Naive thymus-derived CD8-positive, alpha-beta T cell (primary cell): ENCODE measurements around the gene FAF2. TPM values are rescaled to one million over a fixed set of nuclear protein-coding genes. Genes with fewer than 3 reads are reported as not detected.

ENCODE experiments used
- ATAC-seq, 2 donors: fragments of 150-1000 bp; cut with Tn5 transposase in 1 of 2; sonication (Bioruptor Pico), chemical (Tn5 transposase) in 1 of 2; 1 replicate in 1 of 2; 2 replicates in 1 of 2; pipeline ENCODE4 v1.10.0; 2021; ENCODE audit warnings: mild to moderate bottlenecking in 2 of 2, moderate library complexity in 2 of 2
- POLR2A ChIA-PET: fragments of 350-600 bp; sonication (Branson Sonifier 250); formaldehyde crosslinking; loops from one replicate; lab custom pipeline; 2021; ENCODE audit warnings: antibody characterized with exemption; lab: Charles Lee
- DNase-seq, 10 donors: peaks; one replicate each; pipeline versions ENCODE4 v3.0.0 to v3.0.0-alpha.2; 2020 to 2022
- H3K27ac Mint-ChIP-seq, 10 donors: one replicate each; pipeline ENCODE4 v1.8.0; 2020 to 2022; ENCODE audit warnings: mild to moderate bottlenecking in 10 of 10, mixed read lengths in 10 of 10, moderate library complexity in 4 of 10, inconsistent platforms in 1 of 10
- H3K27me3 Mint-ChIP-seq, 5 donors: one replicate each; pipeline ENCODE4 v1.8.0; 2021 to 2022; ENCODE audit warnings: mixed read lengths in 5 of 5
- H3K36me3 Mint-ChIP-seq, 3 donors: one replicate each; pipeline ENCODE4 v1.8.0; 2020 to 2022; ENCODE audit warnings: mixed read lengths in 3 of 3, mild to moderate bottlenecking in 2 of 3, inconsistent platforms in 1 of 3
- H3K4me1 Mint-ChIP-seq, 4 donors: one replicate each; pipeline ENCODE4 v1.8.0; 2021 to 2022; ENCODE audit warnings: mixed read lengths in 4 of 4
- H3K4me3 Mint-ChIP-seq, 10 donors: one replicate each; pipeline ENCODE4 v1.8.0; 2020 to 2022; ENCODE audit warnings: mild to moderate bottlenecking in 10 of 10, mixed read lengths in 10 of 10, moderate library complexity in 6 of 10, inconsistent platforms in 1 of 10
- H3K9me3 Mint-ChIP-seq, 9 donors: one replicate each; pipeline ENCODE4 v1.8.0; 2020 to 2022; ENCODE audit warnings: mixed read lengths in 9 of 9, mild to moderate bottlenecking in 3 of 9, inconsistent platforms in 1 of 9, moderate library complexity in 1 of 9
- polyA plus RNA-seq, 3 donors: library from polyadenylated mRNA; unstranded; fragments of 300-500 nt; fragmentation: Illumina TruSeq; gene quantifications; one replicate each; pipeline ENCODE4 v1.2.3, GENCODE V29; 2021
- total RNA-seq, 8 experiments: library from RNA in 2 of 8; stranded (reverse) in 2 of 8; gene quantifications; one replicate each; pipeline ENCODE4 v1.2.3 and lab custom pipeline; 2021 to 2026

The FAF2 gene
- total and polyA plus RNA-seq, 5 experiments from 2014 or later = 9.5 to 37.8 (median 12.0) TPM

DNA sequence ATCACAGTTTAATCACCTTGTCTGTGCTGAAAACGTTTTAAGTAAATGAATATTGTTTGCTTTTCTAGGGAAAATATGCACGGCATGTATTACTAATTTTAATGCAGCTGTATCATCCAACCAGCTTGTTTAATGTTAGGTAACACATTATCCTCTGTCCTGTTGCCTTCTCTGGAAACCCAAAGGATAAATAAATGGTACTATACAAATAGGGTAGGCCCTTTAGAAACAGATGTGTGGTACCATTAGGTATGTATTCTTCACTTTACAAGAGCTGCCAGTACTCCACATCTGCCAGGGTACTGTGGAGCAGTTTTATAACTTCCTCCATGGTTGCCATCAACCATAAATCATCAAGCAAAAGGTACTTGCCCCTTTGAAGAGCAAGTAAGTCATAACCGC is 42.9 kb downstream of the FAF2 start:
- DNase-seq (no peak), ATAC-seq (no peak)
- H3K4me1 Mint-ChIP-seq = peaks cover 20 to 31% (median 24%) of the 10 kb centered on the region in 4 donors
- H3K27me3 Mint-ChIP-seq = no peaks in the 10 kb centered on the region
- H3K27ac Mint-ChIP-seq = no peak overlapping the region
- POLR2A ChIA-PET = no interaction called here
- H3K36me3 Mint-ChIP-seq = peaks cover 13 to 93% (median 27%) of the 10 kb centered on the region in 3 donors
- H3K9me3 Mint-ChIP-seq = no peaks in the 10 kb centered on the region
- no peak overlapping the region for H3K4me3 Mint-ChIP-seq

DNA sequence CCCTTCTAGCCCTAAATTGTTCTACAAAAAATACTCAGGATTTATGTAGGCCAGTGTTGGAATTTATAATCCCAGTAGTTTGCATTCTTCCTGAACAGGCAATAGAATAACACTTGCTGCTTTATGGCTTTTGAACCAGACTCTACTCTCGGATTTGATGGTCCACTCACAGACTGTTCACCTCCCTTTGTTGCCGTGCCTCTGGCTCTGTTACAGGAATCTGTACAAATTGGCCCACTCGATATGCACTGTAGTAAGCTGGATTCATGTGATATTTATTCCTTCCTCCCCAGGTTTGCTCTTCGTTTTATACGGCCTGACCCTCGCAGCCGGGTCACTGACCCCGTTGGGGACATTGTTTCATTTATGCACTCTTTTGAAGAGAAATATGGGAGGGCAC is 43.7 kb downstream of the FAF2 start:
- peak overlapping the region in 1 of 10 donors; percentile 71 for H3K27ac Mint-ChIP-seq
- H3K4me1 Mint-ChIP-seq = peaks cover 13 to 24% (median 17%) of the 10 kb centered on the region in 4 donors
- no peak overlapping the region for H3K4me3 Mint-ChIP-seq
- no peaks in the 10 kb centered on the region for H3K9me3 Mint-ChIP-seq
- peaks cover 13 to 93% (median 26%) of the 10 kb centered on the region in 3 donors for H3K36me3 Mint-ChIP-seq
- no peak for DNase-seq
- H3K27me3 Mint-ChIP-seq = no peaks in the 10 kb centered on the region
- no peak for ATAC-seq
- POLR2A ChIA-PET = interaction anchor here (0.9 to 1.6 kb wide), 2 partner anchors 44 to 46 kb away, joined by 4 read pairs; partner anchors contain the start of gene RNF44

DNA sequence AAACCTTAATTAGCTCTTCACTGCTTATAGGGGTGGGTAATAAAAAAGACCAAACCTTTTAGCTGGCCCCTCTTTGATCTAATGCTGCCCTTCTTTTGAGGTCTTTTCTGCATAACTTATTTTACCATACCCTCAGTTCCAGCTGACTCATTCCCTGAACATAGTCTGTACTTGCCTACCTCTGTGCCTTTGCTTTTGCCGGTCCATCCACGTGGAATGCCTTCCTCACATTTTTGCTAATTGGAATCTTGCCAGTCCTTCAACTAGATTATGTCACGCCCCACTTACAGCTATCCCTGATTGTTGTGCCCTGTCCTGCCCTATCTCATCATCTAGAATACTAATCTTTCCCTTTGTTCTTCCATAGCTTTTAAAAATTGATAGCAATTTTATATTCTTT is 44.2 kb downstream of the FAF2 start:
- POLR2A ChIA-PET = interaction anchor here (0.9 to 1.6 kb wide), 3 partner anchors 37 to 45 kb away, joined by 3 to 4 read pairs (median 4); partner anchors contain the start of gene RNF44
- Mint-ChIP-seq H3K27ac (peak overlapping the region in 5 of 10 donors; percentile 2 to 74 (median 49)), H3K36me3 (peaks cover 13 to 93% (median 28%) of the 10 kb centered on the region in 3 donors), H3K4me3 (no peak overlapping the region), H3K9me3 (no peaks in the 10 kb centered on the region), H3K4me1 (peaks cover 12 to 23% (median 15%) of the 10 kb centered on the region in 4 donors), H3K27me3 (no peaks in the 10 kb centered on the region)
- ATAC-seq = no peak
- DNase-seq = no peak

DNA sequence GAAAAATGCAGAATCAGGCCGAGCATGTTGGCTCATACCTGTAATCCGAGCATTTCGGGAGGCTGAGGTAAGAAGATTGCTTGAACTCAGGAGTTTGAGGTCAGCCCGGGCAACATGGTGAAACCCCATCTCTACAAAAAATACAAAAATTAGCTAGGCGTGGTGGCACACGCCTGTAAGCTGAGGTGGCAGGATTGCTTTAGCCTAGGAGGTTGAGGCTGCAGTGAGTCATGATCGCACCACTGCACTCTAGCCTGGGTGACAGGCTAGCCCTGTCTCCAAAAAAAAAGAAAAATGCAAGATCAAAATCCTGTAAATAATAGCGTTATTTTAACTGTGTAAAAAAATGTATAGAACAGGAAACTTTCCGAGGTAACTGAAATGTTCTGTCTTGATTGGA is 49.7 kb downstream of the FAF2 start:
- Mint-ChIP-seq H3K9me3 (no peaks in the 10 kb centered on the region), H3K27ac (peak overlapping the region in 2 of 10 donors; percentile 9 to 67), H3K4me3 (no peak overlapping the region), H3K36me3 (peaks cover 6 to 96% (median 29%) of the 10 kb centered on the region in 3 donors), H3K27me3 (no peaks in the 10 kb centered on the region), H3K4me1 (peaks cover 0 to 2% (median 0%) of the 10 kb centered on the region in 4 donors)
- POLR2A ChIA-PET = no interaction called here
- no peak for DNase-seq
- ATAC-seq = no peak

DNA sequence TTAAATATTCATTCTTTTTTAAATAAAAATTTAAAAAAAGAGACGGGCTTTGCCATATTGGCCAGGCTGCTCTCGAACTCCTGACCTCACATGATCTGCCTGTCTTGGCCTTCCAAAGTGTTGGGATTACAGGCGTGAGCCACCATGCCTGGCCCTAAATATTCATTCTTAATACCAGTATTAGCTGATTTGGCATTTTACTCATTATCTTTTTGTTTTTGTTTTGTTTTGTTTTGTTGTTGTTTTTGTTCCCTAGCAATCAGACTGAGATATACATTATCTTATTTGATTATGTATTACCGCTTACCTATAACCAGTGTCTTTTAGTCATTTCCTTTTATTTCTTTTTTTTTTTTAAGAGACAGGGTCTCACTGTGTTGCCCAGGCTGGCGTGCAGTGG is 51.1 kb downstream of the FAF2 start:
- Mint-ChIP-seq H3K9me3 (no peaks in the 10 kb centered on the region), H3K4me1 (peaks cover 0 to 2% (median 0%) of the 10 kb centered on the region in 4 donors), H3K27me3 (no peaks in the 10 kb centered on the region), H3K27ac (peak overlapping the region in 1 of 10 donors; percentile 63), H3K4me3 (no peak overlapping the region), H3K36me3 (peaks cover 5 to 96% (median 26%) of the 10 kb centered on the region in 3 donors)
- no peak for DNase-seq
- ATAC-seq = no peak
- POLR2A ChIA-PET = no interaction called here

DNA sequence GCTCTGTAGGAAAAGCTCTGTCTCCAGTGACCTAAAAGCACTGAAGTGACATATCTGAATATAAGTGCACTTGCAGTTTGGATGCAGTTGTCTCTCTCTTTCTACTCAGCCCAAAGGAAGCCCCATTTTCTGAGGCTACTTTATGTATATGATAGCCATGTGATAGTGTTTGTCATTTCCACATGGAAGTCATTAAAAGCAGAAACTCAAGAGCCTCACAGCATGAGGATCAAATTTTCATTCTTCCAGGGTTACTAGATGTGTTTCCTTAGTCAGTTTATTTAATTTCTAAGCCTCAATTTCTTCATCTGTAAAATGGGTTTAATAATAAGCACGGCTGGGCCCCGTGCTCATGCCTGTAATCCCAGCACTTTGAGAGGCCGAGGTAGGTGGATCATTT is 52.3 kb downstream of the FAF2 start:
- ATAC-seq (no peak), DNase-seq (no peak)
- peak overlapping the region in 3 of 10 donors; percentile 0 to 40 (median 10) for H3K27ac Mint-ChIP-seq
- POLR2A ChIA-PET = interaction anchor here (0.8 kb wide), 1 partner anchor 16 kb away, joined by 3 read pairs; no protein-coding TSS in a partner anchor
- peaks cover 10 to 98% (median 34%) of the 10 kb centered on the region in 3 donors for H3K36me3 Mint-ChIP-seq
- peaks cover 0 to 2% (median under 1%) of the 10 kb centered on the region in 4 donors for H3K4me1 Mint-ChIP-seq
- no peaks in the 10 kb centered on the region for H3K27me3 Mint-ChIP-seq
- H3K4me3 Mint-ChIP-seq = no peak overlapping the region
- H3K9me3 Mint-ChIP-seq = no peaks in the 10 kb centered on the region

DNA sequence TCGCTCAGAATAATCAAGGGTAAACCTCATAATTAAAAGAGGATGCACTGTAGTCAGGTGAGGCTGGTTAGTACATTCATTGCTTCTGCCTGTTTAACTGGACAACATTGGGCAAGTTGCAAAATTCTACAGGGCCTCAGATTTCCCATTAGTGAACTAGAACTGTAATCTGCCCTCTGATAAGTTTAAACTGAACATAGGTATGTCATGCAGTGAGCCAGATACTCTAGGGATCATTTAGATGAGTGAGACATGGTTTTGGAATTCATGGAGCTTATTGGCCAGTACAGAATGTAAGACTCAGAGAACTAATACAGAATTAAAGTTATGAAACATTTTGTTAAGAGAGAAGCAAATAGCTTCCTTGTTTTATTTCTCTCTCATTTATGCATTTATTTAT is 53.1 kb downstream of the FAF2 start:
- Mint-ChIP-seq H3K9me3 (no peaks in the 10 kb centered on the region), H3K4me1 (peaks cover 0 to 2% (median under 1%) of the 10 kb centered on the region in 4 donors), H3K27me3 (no peaks in the 10 kb centered on the region), H3K36me3 (peaks cover 10 to 96% (median 33%) of the 10 kb centered on the region in 3 donors), H3K4me3 (no peak overlapping the region), H3K27ac (no peak overlapping the region)
- DNase-seq (no peak), ATAC-seq (no peak)
- POLR2A ChIA-PET = interaction anchor here (1.0 to 1.2 kb wide), 2 partner anchors 16 to 32 kb away, joined by 3 read pairs; no protein-coding TSS in a partner anchor

DNA sequence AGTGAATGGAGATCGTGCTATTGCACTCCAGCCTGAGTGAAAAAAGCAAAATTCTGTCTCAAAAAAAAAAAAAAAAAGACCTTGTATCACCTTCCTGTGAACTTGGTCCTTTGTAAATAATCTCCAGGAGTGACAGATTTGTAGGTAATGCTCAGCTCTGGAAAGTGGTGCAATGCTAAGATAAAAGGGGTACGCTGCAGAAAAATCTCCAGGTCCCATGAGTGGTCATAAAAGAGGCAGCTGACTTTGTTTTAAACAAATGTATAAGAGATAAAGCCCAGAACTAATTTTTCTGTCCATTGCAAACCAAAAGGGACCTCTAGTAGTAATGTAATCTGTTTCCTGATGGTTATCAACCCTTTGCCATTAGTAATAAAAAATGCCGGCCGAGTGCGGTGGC is 55.3 kb downstream of the FAF2 start:
- peak overlapping the region in 4 of 10 donors; percentile 2 to 56 (median 16) for H3K27ac Mint-ChIP-seq
- H3K4me3 Mint-ChIP-seq = no peak overlapping the region
- H3K36me3 Mint-ChIP-seq = peaks cover 10 to 93% (median 32%) of the 10 kb centered on the region in 3 donors
- no peak for ATAC-seq
- no peaks in the 10 kb centered on the region for H3K9me3 Mint-ChIP-seq
- no peak for DNase-seq
- H3K4me1 Mint-ChIP-seq = peaks cover 0 to 4% (median 3%) of the 10 kb centered on the region in 4 donors
- POLR2A ChIA-PET = no interaction called here
- H3K27me3 Mint-ChIP-seq = no peaks in the 10 kb centered on the region

DNA sequence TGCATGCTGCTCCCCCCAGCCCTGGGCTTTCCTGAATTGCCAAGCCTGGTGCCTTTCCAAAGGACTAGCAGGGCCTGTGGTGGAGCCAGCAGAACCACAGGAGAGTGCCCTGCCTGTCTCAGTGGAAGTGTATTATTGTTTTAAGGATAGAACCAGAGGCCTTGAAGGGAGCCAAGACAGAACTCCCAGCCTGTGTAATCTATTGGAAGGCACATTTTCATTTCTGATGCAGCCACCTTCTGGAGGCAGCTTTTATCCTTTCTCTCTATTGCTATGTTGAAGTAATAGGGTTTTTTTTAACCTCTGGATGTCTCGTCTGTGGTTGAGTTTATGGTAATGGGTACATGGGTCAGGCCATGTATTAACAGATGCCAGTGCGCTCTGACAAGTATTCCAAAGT is 59.7 kb downstream of the FAF2 start:
- Mint-ChIP-seq H3K9me3 (no peaks in the 10 kb centered on the region), H3K4me1 (peaks cover 2 to 14% (median 7%) of the 10 kb centered on the region in 4 donors), H3K36me3 (peaks cover 5 to 62% (median 21%) of the 10 kb centered on the region in 3 donors), H3K27ac (peak overlapping the region in 7 of 10 donors; percentile 13 to 90 (median 66)), H3K27me3 (no peaks in the 10 kb centered on the region), H3K4me3 (no peak overlapping the region)
- DNase-seq (no peak), ATAC-seq (no peak)
- POLR2A ChIA-PET = no interaction called here

DNA sequence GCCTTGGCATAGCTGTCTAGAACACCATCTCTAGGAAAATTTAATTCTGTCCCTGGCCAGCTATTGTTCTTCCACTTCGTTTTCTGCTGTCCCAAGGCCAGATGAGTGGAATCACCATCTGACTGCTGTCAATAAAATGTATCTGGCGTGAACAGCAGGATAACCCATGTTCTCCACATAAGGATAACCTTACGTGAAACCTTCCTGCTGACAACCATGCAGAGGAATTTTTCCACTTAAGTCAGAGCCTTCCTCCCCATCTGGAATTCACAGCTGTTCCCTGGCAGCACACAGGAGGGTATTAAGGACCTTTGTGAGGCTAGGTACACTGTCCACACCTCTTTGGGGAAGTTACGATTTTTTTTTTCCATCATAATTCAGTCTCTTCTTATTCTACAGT is 60.4 kb downstream of the FAF2 start:
- H3K36me3 Mint-ChIP-seq = peaks cover 5 to 55% (median 21%) of the 10 kb centered on the region in 3 donors
- DNase-seq (no peak), ATAC-seq (no peak)
- peak overlapping the region in 5 of 10 donors; percentile 10 to 76 (median 66) for H3K27ac Mint-ChIP-seq
- peaks cover 2 to 14% (median 8%) of the 10 kb centered on the region in 4 donors for H3K4me1 Mint-ChIP-seq
- no peak overlapping the region for H3K4me3 Mint-ChIP-seq
- POLR2A ChIA-PET = no interaction called here
- H3K9me3 Mint-ChIP-seq = no peaks in the 10 kb centered on the region
- H3K27me3 Mint-ChIP-seq = no peaks in the 10 kb centered on the region

DNA sequence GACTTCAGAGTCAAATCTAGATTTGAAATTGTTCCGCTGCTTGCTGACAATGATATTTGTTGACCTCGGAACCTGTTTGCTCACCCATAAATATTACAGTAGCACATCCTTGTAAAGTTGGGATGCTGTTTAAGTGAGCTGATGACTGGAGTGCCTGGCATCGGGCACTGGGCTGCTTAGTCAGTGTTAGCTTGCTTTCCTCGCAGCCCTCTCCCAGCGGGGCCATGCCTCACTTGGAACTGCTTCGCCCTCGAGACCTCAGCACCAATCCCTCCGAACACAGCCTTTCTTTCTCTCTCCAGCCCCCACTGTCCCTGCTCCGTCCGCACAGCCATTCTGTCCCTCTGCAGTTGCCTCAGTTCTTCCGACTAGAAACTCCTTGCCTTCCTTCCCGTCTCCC is 65.6 kb downstream of the FAF2 start:
- no peaks in the 10 kb centered on the region for H3K9me3 Mint-ChIP-seq
- ATAC-seq (no peak), DNase-seq (no peak)
- no peak overlapping the region for H3K4me3 Mint-ChIP-seq
- no peaks in the 10 kb centered on the region for H3K27me3 Mint-ChIP-seq
- peaks cover 13 to 31% (median 21%) of the 10 kb centered on the region in 4 donors for H3K4me1 Mint-ChIP-seq
- peaks cover 0 to 8% (median 0%) of the 10 kb centered on the region in 3 donors for H3K36me3 Mint-ChIP-seq
- POLR2A ChIA-PET = no interaction called here
- H3K27ac Mint-ChIP-seq = peak overlapping the region in 6 of 10 donors; percentile 46 to 80 (median 64)

DNA sequence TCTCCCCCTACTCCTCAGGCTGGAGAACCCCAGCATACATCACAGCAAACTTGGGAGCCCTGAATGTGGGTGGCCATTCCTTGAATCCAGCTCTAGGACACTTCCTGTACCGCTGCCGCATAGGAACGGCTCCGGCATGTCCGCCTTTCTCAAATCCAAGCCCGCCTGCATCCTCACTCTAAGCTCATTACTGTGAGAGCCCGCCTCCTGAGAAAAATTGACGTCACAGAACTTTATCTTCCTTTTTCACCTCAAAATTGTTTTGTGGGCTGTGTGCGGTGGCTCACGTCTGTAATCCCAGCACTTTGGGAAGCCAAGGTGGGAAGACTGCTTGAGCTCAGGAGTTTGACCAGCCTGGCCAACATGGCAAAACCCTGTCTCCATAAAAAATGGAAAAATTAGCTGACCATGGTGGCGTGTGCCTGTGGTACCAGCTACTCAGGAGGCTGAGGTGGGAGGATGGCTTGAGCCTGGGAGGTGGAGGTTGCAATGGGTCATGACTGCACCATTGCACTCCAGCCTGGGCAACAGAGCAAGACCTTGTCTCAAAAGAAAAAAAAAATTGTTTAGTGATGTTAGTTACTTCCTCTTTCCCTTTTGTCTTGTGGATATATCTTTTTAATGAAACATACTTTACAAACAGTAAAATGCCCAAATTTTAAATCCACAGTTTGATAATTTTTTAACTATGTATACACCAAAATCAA is 66.2 kb downstream of the FAF2 start:
- POLR2A ChIA-PET = interaction anchor here (1.6 kb wide), 1 partner anchor 16 kb away, joined by 4 read pairs; no protein-coding TSS in a partner anchor

DNA sequence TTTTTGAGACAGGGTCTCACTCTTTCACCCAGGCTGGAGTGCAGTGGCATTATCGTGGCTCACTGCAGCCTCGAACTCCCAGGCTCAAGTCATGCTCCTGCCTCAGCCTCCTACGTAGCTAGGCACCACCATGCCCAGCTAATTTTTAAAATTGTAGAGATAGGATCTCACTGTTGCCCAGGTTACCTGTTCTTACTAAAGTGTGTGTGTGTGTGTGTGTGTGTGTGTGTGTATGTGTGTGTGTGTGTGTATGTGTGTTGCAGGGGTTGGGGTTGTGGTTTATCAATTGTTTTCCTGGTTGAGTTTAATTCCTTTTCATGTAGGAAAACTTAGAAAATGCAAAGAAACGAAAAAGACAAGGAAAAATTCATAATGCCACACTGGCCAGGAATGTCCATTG is 67.2 kb downstream of the FAF2 start:
- DNase-seq (no peak), ATAC-seq (no peak)
- POLR2A ChIA-PET = interaction anchor here (1.3 to 1.6 kb wide), 2 partner anchors 15 to 22 kb away, joined by 4 read pairs; partner anchors contain the start of gene RNF44
- H3K9me3 Mint-ChIP-seq = no peaks in the 10 kb centered on the region
- no peak overlapping the region for H3K4me3 Mint-ChIP-seq
- H3K4me1 Mint-ChIP-seq = peaks cover 12 to 35% (median 21%) of the 10 kb centered on the region in 4 donors
- H3K36me3 Mint-ChIP-seq = no peaks in the 10 kb centered on the region
- H3K27ac Mint-ChIP-seq = peak overlapping the region in 1 of 10 donors; percentile 54
- no peaks in the 10 kb centered on the region for H3K27me3 Mint-ChIP-seq

More for the DNA sequence above, 66.2 kb downstream of the FAF2 start:
- no peak for ATAC-seq
- no peak overlapping the region for H3K4me3 Mint-ChIP-seq
- no peaks in the 10 kb centered on the region for H3K9me3 Mint-ChIP-seq
- peaks cover 13 to 31% (median 20%) of the 10 kb centered on the region in 4 donors for H3K4me1 Mint-ChIP-seq
- DNase-seq = no peak
- H3K27ac Mint-ChIP-seq = peak overlapping the region in 6 of 10 donors; percentile 46 to 80 (median 64)
- no peaks in the 10 kb centered on the region for H3K27me3 Mint-ChIP-seq
- H3K36me3 Mint-ChIP-seq = peaks cover 0 to 1% (median 0%) of the 10 kb centered on the region in 3 donors
